ENCODE results near the gene SRGAP3. TPM values are rescaled to one million over a fixed set of nuclear protein-coding genes. Genes with fewer than 3 reads are reported as not detected.

The SRGAP3 gene
- total and polyA plus RNA-seq, 7 experiments from 2014 or later, result 1.4 to 6.0 (median 4.6) TPM

GRCh38 chr3:8992199-8992598, 257.2 kb downstream of the SRGAP3 start:
- Histone ChIP-seq H3K4me1 (ENCODE audit: control insufficient read depth in 2 of 2, insufficient read depth in 2 of 2, low read length in 2 of 2) (no peaks in the 10 kb centered on the region), H3K9me3 (ENCODE audit: control insufficient read depth in 2 of 3, low read length in 3 of 3) (no peaks in the 10 kb centered on the region), H3K27me3 (ENCODE audit: control insufficient read depth in 2 of 2, insufficient read depth in 2 of 2, low read length in 2 of 2) (no peaks in the 10 kb centered on the region), H3K27ac (ENCODE audit: low read depth, low read length) (no peak overlapping the region), H3K36me3 (ENCODE audit: control insufficient read depth in 2 of 3, insufficient read depth in 3 of 3, low read length in 3 of 3) (no peaks in the 10 kb centered on the region), H3K4me3 (ENCODE audit: low read length) (no peak overlapping the region)
- Mint-ChIP-seq H3K9me3 (no peaks in the 10 kb centered on the region), H3K27me3 (no peaks in the 10 kb centered on the region), H3K27ac (no peak overlapping the region), H3K36me3 (no peaks in the 10 kb centered on the region), H3K4me3 (no peak overlapping the region), H3K4me1 (peaks cover 0 to 7% (median 5%) of the 10 kb centered on the region in 7 donors)
- DNase-seq, result no peak
- intact Hi-C loops (cut with micrococcal nuclease), result no loop called here
- POLR2A ChIA-PET, result no interaction called here
- ATAC-seq, result no peak
- CTCF ChIA-PET, result no interaction called here

DNA sequence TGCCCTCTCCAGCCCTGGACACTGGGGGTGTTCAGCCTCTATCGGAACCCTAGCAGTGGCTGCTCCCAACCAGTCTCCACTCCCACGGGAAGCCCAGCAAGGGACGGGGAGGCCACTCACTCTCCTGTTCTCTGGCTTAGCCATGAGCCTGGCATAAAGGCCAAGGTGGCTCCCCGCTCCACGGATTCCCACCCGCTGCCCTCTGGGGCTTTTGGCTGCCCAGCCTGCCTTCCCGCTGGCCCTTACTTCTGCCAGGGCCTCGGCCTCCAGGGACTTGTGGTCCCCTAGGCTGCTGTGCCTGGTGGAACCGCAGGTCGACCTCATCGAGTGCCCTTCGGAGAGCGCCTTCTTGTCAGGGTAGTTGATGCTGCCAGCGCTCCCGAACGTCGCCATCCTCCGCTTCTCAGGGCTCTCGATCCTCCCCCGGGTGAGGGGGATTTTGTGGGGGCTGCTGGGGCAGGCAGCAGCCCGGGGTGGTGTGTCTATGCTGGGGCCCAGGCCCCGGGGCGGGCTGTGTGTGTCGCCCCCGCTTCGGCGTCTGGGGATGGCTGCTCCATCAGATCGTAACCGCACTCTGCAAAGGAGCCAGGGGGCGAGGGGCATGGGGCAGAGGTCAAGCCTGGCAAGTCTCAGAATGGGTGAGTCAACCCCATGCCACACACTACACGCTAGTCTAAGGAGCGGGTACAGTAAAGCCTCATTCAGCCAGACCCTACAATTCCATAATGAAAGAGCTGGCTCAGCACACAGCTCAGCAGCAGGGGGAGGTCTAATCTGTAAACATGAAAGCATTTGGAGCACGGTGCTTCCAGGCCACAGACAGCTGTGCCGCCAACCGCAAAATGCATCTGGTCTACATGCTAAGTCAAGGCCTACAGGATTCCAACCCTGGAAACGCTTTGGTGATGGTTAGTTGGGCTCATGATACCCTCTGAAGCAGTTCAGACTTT, 258.9 kb downstream of the SRGAP3 start:
- CTCF ChIA-PET, result interaction anchor here (1.2 kb wide), 1 partner anchor 9 kb away, joined by 4 read pairs; no protein-coding TSS in a partner anchor
- ATAC-seq, result no peak
- H3K4me3 Mint-ChIP-seq, result no peak overlapping the region

GRCh38 chr3:8988791-8989558, 260.5 kb downstream of the SRGAP3 start:
- H3K27me3 Mint-ChIP-seq, result no peaks in the 10 kb centered on the region
- CTCF ChIA-PET, result interaction anchor here (1.0 to 1.6 kb wide), 2 partner anchors 313 to 314 kb away, joined by 4 read pairs; no protein-coding TSS in a partner anchor
- H3K27ac Mint-ChIP-seq, result peak overlapping the region in 1 of 9 donors; percentile 55
- no peaks in the 10 kb centered on the region for H3K9me3 ChIP-seq (ENCODE audit: control insufficient read depth in 2 of 3, low read length in 3 of 3)
- no peak overlapping the region for H3K4me3 Mint-ChIP-seq
- no peaks in the 10 kb centered on the region for H3K36me3 ChIP-seq (ENCODE audit: control insufficient read depth in 2 of 3, insufficient read depth in 3 of 3, low read length in 3 of 3)
- H3K9me3 Mint-ChIP-seq, result no peaks in the 10 kb centered on the region
- peaks cover 0 to 7% (median 5%) of the 10 kb centered on the region in 7 donors for H3K4me1 Mint-ChIP-seq
- no peak overlapping the region for H3K4me3 ChIP-seq (ENCODE audit: low read length)
- no peaks in the 10 kb centered on the region for H3K36me3 Mint-ChIP-seq
- no peak for ATAC-seq
- no peak overlapping the region for H3K27ac ChIP-seq (ENCODE audit: low read depth, low read length)
- POLR2A ChIA-PET, result interaction anchor here (0.6 kb wide), 1 partner anchor 12 kb away, joined by 3 read pairs; no protein-coding TSS in a partner anchor
- no peaks in the 10 kb centered on the region for H3K4me1 ChIP-seq (ENCODE audit: control insufficient read depth in 2 of 2, insufficient read depth in 2 of 2, low read length in 2 of 2)
- H3K27me3 ChIP-seq (ENCODE audit: control insufficient read depth in 2 of 2, insufficient read depth in 2 of 2, low read length in 2 of 2), result no peaks in the 10 kb centered on the region
- intact Hi-C loops (cut with micrococcal nuclease), result loop anchor here (1.0 to 5.0 kb wide), 4 partner anchors 78 to 313 kb away; partner anchors contain the start of gene SRGAP3 (in 1 of the 2)
- no peak for DNase-seq

More for the DNA sequence above, 258.9 kb downstream of the SRGAP3 start:
- peaks cover 0 to 7% (median 5%) of the 10 kb centered on the region in 7 donors for H3K4me1 Mint-ChIP-seq
- Histone ChIP-seq H3K4me3 (ENCODE audit: low read length) (no peak overlapping the region), H3K27ac (ENCODE audit: low read depth, low read length) (no peak overlapping the region), H3K36me3 (ENCODE audit: control insufficient read depth in 2 of 3, insufficient read depth in 3 of 3, low read length in 3 of 3) (no peaks in the 10 kb centered on the region), H3K27me3 (ENCODE audit: control insufficient read depth in 2 of 2, insufficient read depth in 2 of 2, low read length in 2 of 2) (no peaks in the 10 kb centered on the region), H3K9me3 (ENCODE audit: control insufficient read depth in 2 of 3, low read length in 3 of 3) (no peaks in the 10 kb centered on the region), H3K4me1 (ENCODE audit: control insufficient read depth in 2 of 2, insufficient read depth in 2 of 2, low read length in 2 of 2) (no peaks in the 10 kb centered on the region)
- DNase-seq, result no peak
- intact Hi-C loops (cut with micrococcal nuclease), result no loop called here
- H3K27ac Mint-ChIP-seq, result no peak overlapping the region
- H3K27me3 Mint-ChIP-seq, result no peaks in the 10 kb centered on the region
- no peaks in the 10 kb centered on the region for H3K36me3 Mint-ChIP-seq
- POLR2A ChIA-PET, result no interaction called here
- no peaks in the 10 kb centered on the region for H3K9me3 Mint-ChIP-seq

DNA sequence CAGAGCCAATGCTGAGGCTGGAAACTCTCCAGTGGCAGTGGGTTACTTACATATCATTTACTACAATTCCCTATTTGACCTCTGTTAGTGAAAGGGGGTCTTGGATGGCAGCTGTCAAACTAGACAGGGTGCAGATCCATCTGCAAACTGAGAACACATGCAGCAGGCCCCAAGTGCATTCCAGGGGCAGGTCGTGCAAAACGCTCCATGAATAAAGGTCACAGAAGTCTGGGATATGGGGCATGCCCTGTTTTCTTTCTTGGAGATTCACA, 261.1 kb downstream of the SRGAP3 start:
- Mint-ChIP-seq H3K4me3 (no peak overlapping the region), H3K36me3 (no peaks in the 10 kb centered on the region), H3K4me1 (peaks cover 0 to 7% (median 5%) of the 10 kb centered on the region in 7 donors), H3K27ac (no peak overlapping the region), H3K27me3 (no peaks in the 10 kb centered on the region), H3K9me3 (no peaks in the 10 kb centered on the region)
- DNase-seq (no peak), ATAC-seq (no peak)
- intact Hi-C loops (cut with micrococcal nuclease), result loop anchor here (1.0 to 5.0 kb wide), 4 partner anchors 79 to 314 kb away; partner anchors contain the start of gene SRGAP3 (in 1 of the 2)
- ChIA-PET POLR2A (no interaction called here), CTCF (interaction anchor here (1.0 to 2.6 kb wide), 4 partner anchors 12 to 315 kb away, joined by 3 to 19 read pairs (median 4); no protein-coding TSS in a partner anchor)
- Histone ChIP-seq H3K4me3 (ENCODE audit: low read length) (no peak overlapping the region), H3K27me3 (ENCODE audit: control insufficient read depth in 2 of 2, insufficient read depth in 2 of 2, low read length in 2 of 2) (no peaks in the 10 kb centered on the region), H3K9me3 (ENCODE audit: control insufficient read depth in 2 of 3, low read length in 3 of 3) (no peaks in the 10 kb centered on the region), H3K4me1 (ENCODE audit: control insufficient read depth in 2 of 2, insufficient read depth in 2 of 2, low read length in 2 of 2) (no peaks in the 10 kb centered on the region), H3K36me3 (ENCODE audit: control insufficient read depth in 2 of 3, insufficient read depth in 3 of 3, low read length in 3 of 3) (no peaks in the 10 kb centered on the region), H3K27ac (ENCODE audit: low read depth, low read length) (no peak overlapping the region)

DNA sequence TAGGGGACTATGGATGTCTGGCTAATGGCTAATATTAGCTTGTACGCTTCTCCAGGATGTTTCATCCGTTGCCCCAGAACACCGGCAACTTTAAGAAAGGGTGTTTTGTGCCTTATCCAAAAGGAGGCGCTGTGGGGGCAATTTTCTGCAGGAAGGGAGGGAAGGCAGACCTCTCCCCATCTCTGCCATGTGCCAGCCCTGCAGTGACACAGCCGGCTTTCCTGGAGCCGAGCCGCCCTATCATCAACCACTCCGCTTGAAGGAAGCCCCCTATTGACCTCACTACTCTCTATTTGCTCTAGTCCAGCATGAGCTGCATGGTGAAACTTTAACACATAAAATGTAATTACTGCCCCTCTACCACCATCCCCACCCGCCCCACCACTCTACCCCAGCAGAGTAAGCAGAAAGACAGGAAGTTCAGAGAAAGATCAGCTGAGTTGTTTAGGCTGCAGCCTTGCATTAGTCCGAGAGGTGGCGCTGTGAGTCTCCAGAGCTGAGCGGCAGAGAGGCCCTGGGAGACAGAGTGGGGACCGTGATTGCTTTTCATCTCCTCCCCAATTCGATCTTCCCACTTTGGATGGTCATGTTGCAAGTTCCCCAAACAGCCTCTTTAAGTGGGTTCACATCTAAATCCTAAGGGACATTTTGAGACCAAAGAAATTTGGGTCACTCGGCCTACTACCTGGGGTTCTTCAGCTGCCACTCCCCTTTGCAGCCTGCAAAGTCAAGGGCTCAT, 261.6 kb downstream of the SRGAP3 start:
- ChIA-PET CTCF (interaction anchor here (1.5 to 2.6 kb wide), 2 partner anchors 11 to 315 kb away, joined by 3 to 19 read pairs; no protein-coding TSS in a partner anchor), POLR2A (no interaction called here)
- intact Hi-C loops (cut with micrococcal nuclease), result loop anchor here (1.0 to 5.0 kb wide), 4 partner anchors 79 to 314 kb away; partner anchors contain the start of gene SRGAP3 (in 1 of the 2)
- peaks cover 0 to 7% (median 5%) of the 10 kb centered on the region in 7 donors for H3K4me1 Mint-ChIP-seq
- H3K36me3 Mint-ChIP-seq, result no peaks in the 10 kb centered on the region
- peak overlapping the region in 9 of 10 donors; percentile 43 to 75 (median 66) for H3K4me3 Mint-ChIP-seq
- peak overlapping the region in 2 of 9 donors; percentile 5 to 84 for H3K27ac Mint-ChIP-seq
- H3K9me3 ChIP-seq (ENCODE audit: control insufficient read depth in 2 of 3, low read length in 3 of 3), result no peaks in the 10 kb centered on the region
- no peaks in the 10 kb centered on the region for H3K27me3 ChIP-seq (ENCODE audit: control insufficient read depth in 2 of 2, insufficient read depth in 2 of 2, low read length in 2 of 2)
- H3K4me1 ChIP-seq (ENCODE audit: control insufficient read depth in 2 of 2, insufficient read depth in 2 of 2, low read length in 2 of 2), result no peaks in the 10 kb centered on the region
- DNase-seq (peak; percentile 29 to 66 (median 53)), ATAC-seq (peak; percentile 88)
- H3K27me3 Mint-ChIP-seq, result no peaks in the 10 kb centered on the region
- H3K9me3 Mint-ChIP-seq, result no peaks in the 10 kb centered on the region
- no peaks in the 10 kb centered on the region for H3K36me3 ChIP-seq (ENCODE audit: control insufficient read depth in 2 of 3, insufficient read depth in 3 of 3, low read length in 3 of 3)
- no peak overlapping the region for H3K4me3 ChIP-seq (ENCODE audit: low read length)
- no peak overlapping the region for H3K27ac ChIP-seq (ENCODE audit: low read depth, low read length)

GRCh38 chr3:8987226-8987625, 262.2 kb downstream of the SRGAP3 start:
- DNase-seq, result no peak
- peaks cover 0 to 7% (median 5%) of the 10 kb centered on the region in 7 donors for H3K4me1 Mint-ChIP-seq
- Histone ChIP-seq H3K27ac (ENCODE audit: low read depth, low read length) (no peak overlapping the region), H3K9me3 (ENCODE audit: control insufficient read depth in 2 of 3, low read length in 3 of 3) (no peaks in the 10 kb centered on the region), H3K4me3 (ENCODE audit: low read length) (no peak overlapping the region), H3K27me3 (ENCODE audit: control insufficient read depth in 2 of 2, insufficient read depth in 2 of 2, low read length in 2 of 2) (no peaks in the 10 kb centered on the region), H3K4me1 (ENCODE audit: control insufficient read depth in 2 of 2, insufficient read depth in 2 of 2, low read length in 2 of 2) (no peaks in the 10 kb centered on the region), H3K36me3 (ENCODE audit: control insufficient read depth in 2 of 3, insufficient read depth in 3 of 3, low read length in 3 of 3) (no peaks in the 10 kb centered on the region)
- no peaks in the 10 kb centered on the region for H3K9me3 Mint-ChIP-seq
- POLR2A ChIA-PET, result no interaction called here
- intact Hi-C loops (cut with micrococcal nuclease), result loop anchor here in 1 of 2 donors (5.0 kb wide), 1 partner anchor 80 kb away; no protein-coding TSS in a partner anchor
- H3K4me3 Mint-ChIP-seq, result peak overlapping the region in 1 of 10 donors; percentile 41
- H3K27me3 Mint-ChIP-seq, result peaks cover 0 to 3% (median 0%) of the 10 kb centered on the region in 5 donors
- CTCF ChIA-PET, result interaction anchor here (0.6 to 2.6 kb wide), 3 partner anchors 11 to 316 kb away, joined by 3 to 19 read pairs (median 6); no protein-coding TSS in a partner anchor
- H3K36me3 Mint-ChIP-seq, result no peaks in the 10 kb centered on the region
- H3K27ac Mint-ChIP-seq, result no peak overlapping the region
- ATAC-seq, result no peak
